Muscle layer of colon (tissue), 2 donors: ENCODE measurements around the gene SGCB.
"Not testable (repeated sequence)": the region's sequence is repeated elsewhere in the genome, so short reads cannot be mapped to it uniquely, and the experiment has no call there.

ENCODE experiments used
- H3K27ac ChIP-seq: one replicate; pipeline ENCODE4 v1.7.0; 2013; ENCODE audit warnings: low read depth, mild to moderate bottlenecking, low read length, moderate library complexity
- H3K27me3 ChIP-seq, 2 donors: one replicate each; pipeline ENCODE4 v1.7.0; 2013; ENCODE audit warnings: low read length in 2 of 2, mild to moderate bottlenecking in 2 of 2; ENCODE audit not compliant: insufficient read depth in 2 of 2, control insufficient read depth in 1 of 2
- H3K36me3 ChIP-seq: one replicate; pipeline ENCODE4 v1.7.0; 2013; ENCODE audit warnings: mild to moderate bottlenecking, low read length; ENCODE audit not compliant: insufficient read depth
- H3K4me1 ChIP-seq: one replicate; pipeline ENCODE4 v1.7.0; 2013; ENCODE audit warnings: mild to moderate bottlenecking, low read length; ENCODE audit not compliant: insufficient read depth
- H3K4me3 ChIP-seq, 2 donors: one replicate each; pipeline ENCODE4 v1.7.0; 2013; ENCODE audit warnings: low read length in 2 of 2, low read depth in 1 of 2, mild to moderate bottlenecking in 1 of 2, moderate library complexity in 1 of 2
- H3K9ac ChIP-seq: one replicate; pipeline ENCODE4 v1.7.0; 2013; ENCODE audit warnings: low read length
- H3K9me3 ChIP-seq: one replicate; pipeline ENCODE4 v1.7.0; 2013; ENCODE audit warnings: mild to moderate bottlenecking, low read length
- donor health status: abdominal sarcoma.
- donor health status: Adenocarcinoma of cecum.

SGCB gene, protein sequence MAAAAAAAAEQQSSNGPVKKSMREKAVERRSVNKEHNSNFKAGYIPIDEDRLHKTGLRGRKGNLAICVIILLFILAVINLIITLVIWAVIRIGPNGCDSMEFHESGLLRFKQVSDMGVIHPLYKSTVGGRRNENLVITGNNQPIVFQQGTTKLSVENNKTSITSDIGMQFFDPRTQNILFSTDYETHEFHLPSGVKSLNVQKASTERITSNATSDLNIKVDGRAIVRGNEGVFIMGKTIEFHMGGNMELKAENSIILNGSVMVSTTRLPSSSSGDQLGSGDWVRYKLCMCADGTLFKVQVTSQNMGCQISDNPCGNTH

DNA sequence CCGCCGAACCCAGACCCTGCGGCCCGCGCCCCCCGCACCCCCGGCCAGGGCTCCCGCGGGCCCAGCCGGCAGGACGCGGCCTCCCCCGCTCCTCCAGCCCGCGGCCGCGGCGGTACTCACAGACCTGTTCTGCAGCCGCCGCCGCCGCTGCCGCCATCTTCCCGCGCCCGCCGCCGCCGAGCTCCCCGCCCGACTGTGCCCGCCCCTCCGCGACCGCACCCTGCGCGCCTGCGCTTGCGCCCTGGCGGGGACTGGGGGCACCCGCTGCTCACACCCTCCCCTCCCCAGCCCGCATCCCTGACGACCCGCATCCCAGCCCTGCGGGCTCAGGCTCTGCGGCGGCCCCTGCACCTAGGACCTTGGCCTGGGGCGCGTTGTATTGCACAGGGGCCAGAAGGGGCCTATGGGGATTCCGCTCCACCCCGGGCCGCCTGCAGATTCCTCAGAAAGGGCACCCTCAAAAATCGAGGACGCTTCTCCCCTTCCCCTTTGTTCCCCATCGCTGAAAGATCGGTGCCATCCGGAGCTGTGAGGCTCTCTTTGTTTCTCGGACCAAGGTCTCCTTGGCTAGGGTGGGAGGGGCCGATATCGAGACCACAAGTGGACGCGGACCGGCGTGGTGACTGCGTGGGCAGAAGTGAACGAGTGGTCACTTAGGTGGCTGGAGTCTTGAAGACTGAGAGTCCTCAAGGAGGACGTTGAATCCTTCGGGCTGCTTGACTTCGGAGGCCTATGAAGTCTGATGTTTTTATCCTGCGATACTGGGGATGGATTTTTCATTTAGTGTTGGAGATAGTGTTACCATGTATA is at the start of gene SGCB:
Gene SGCB, minus strand, starts transcription at position 197 of the 810 bp plus-strand sequence. Its CDS starts 40 bp downstream, at position 157.
- H3K9me3 ChIP-seq = no peaks in the 10 kb centered on the region
- peak within 1 kb of the TSS; percentile 49 for H3K9ac ChIP-seq
- peak within 1 kb of the TSS; percentile 78 to 80 for H3K4me3 ChIP-seq
- no peaks in the 10 kb centered on the region for H3K27me3 ChIP-seq
- H3K27ac ChIP-seq = peak within 1 kb of the TSS; percentile 88
- no peaks in the 10 kb centered on the region for H3K36me3 ChIP-seq
- peaks cover 19% of the 10 kb centered on the region for H3K4me1 ChIP-seq

DNA sequence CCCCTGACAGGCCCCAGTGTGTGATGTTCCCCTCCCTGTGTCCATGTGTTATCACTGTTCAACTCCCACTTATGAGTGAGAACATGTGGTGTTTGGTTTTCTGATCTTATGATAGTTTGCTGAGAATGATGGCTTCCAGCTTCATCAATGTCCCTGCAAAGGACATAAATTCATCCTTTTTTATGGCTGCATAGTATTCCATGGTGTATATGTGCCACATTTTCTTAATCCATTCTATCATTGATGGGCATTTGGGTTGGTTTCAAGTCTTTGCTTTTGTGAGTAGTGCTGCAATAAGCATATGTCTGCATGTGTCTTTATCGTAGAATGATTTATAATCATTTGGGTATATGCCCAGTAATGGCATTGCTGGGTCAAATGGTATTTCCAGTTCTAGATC is 48.3 kb upstream of the SGCB start:
- not testable (repeated sequence) for H3K9ac ChIP-seq, H3K4me1 ChIP-seq

GRCh38 chr4:52081216-52081615 is 43.1 kb upstream of the SGCB start:
- H3K4me1 ChIP-seq = no peaks in the 10 kb centered on the region
- no peak overlapping the region for H3K27ac ChIP-seq
- no peak overlapping the region for H3K9ac ChIP-seq
- no peaks in the 10 kb centered on the region for H3K36me3 ChIP-seq
- no peak overlapping the region for H3K4me3 ChIP-seq
- H3K27me3 ChIP-seq = no peaks in the 10 kb centered on the region
- H3K9me3 ChIP-seq = no peaks in the 10 kb centered on the region

More for the DNA sequence above, 48.3 kb upstream of the SGCB start:
- not testable (repeated sequence) for H3K9me3 ChIP-seq, H3K4me3 ChIP-seq, H3K27ac ChIP-seq, H3K36me3 ChIP-seq, H3K27me3 ChIP-seq

DNA sequence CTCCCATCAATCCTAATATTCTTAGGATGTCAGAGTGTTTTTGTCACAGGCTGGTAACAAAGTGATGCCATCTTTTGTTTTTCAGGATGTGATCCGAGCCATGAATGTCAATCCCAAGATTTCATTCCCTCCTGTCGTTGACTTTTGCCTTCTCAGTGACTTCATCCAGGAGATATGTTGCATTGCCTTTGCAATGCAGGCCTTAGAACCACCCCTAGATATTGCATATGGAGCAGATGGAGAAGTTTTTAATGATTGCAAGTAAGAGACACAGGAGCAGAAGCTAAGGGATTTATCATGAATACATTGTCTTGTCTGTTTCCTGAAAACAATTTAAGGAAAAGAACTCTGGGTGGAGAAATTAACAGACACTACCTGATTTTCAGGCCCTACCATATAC is 41.6 kb upstream of the SGCB start:
- no peak overlapping the region for H3K9ac ChIP-seq
- no peak overlapping the region for H3K4me3 ChIP-seq
- H3K9me3 ChIP-seq = no peaks in the 10 kb centered on the region
- no peak overlapping the region for H3K27ac ChIP-seq
- no peaks in the 10 kb centered on the region for H3K27me3 ChIP-seq
- no peaks in the 10 kb centered on the region for H3K4me1 ChIP-seq
- H3K36me3 ChIP-seq = no peaks in the 10 kb centered on the region

DNA sequence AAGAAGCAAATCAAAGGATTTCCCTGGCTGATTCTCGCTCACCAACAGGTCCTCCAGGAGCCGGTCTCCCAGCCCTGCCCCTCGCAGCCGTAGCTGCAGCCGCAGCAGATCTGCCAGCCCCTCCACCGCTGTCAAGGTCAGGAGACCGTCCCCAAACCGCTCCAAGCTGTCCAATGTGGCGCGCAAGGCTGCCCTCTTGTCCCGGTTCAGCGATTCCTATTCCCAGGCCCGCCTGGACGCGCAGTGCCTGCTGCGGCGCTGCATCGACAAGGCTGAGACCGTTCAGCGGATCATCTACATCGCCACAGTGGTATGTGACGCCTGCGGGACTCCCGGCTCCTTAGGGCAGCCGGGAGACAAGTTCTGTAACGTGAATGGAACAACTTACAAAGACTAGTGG is 38.6 kb upstream of the SGCB start:
- Histone ChIP-seq H3K9me3 (no peaks in the 10 kb centered on the region), H3K4me3 (no peak overlapping the region), H3K36me3 (no peaks in the 10 kb centered on the region), H3K4me1 (no peaks in the 10 kb centered on the region), H3K27me3 (no peaks in the 10 kb centered on the region), H3K9ac (no peak overlapping the region), H3K27ac (no peak overlapping the region)

DNA sequence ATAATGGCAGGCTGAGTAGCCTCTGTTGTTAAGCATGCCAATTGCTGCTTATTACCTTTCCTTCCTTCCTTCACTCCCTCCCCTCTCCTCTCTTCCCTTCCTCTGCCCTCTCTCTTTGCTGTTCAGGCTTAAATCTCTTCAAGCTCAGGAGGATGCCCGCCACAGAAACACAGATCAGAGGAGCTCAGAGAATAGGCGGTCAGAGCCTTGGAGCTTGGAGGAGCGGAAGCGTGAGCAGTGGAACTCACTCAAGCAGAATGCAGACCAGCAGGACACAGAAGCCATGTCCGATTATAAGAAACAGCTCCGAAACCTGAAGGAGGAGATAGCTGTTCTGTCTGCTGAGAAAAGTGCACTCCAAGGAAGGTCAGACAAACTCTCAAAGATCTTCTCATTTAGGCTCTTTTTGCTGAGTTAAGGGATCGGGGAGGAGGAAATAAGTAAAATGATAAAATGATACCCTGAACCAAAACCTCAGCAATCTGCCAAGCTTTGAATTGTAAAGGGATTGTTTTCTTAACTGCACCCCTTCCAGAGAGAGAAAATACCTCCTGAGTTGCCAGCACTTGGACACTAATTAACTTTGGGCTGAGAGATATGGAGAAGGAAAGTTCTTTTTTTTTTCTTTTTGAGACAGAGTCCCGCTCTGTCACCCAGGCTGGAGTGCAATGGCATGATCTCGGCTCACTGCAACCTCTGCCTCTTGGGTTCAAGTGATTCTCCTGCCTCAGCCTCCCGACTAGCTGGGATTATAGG is 33.9 kb upstream of the SGCB start:
- no peak overlapping the region for H3K9ac ChIP-seq
- no peaks in the 10 kb centered on the region for H3K36me3 ChIP-seq
- no peaks in the 10 kb centered on the region for H3K27me3 ChIP-seq
- no peak overlapping the region for H3K27ac ChIP-seq
- H3K9me3 ChIP-seq = no peaks in the 10 kb centered on the region
- no peak overlapping the region for H3K4me3 ChIP-seq
- H3K4me1 ChIP-seq = no peaks in the 10 kb centered on the region

DNA sequence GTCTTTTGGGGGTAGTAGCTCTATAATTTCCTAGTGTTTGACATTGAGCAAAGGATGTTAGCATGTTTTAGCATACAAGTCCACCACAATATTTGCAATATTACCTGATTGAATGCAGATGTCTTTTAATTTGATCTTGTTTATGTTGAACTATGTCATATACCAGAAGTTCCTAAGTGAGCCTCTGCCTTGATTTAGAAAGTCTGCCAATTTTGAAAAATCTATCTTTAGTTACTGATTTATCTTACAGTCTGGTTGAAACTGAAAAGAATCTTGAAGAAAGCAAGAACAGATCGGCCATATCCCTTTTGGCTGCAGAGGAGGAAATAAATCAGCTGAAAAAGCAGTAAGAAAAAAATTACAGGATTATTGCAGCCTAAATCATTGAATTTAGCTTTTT is 31.5 kb upstream of the SGCB start:
- H3K36me3 ChIP-seq = no peaks in the 10 kb centered on the region
- no peak overlapping the region for H3K4me3 ChIP-seq
- no peaks in the 10 kb centered on the region for H3K27me3 ChIP-seq
- no peaks in the 10 kb centered on the region for H3K9me3 ChIP-seq
- H3K4me1 ChIP-seq = no peaks in the 10 kb centered on the region
- no peak overlapping the region for H3K9ac ChIP-seq
- H3K27ac ChIP-seq = no peak overlapping the region

- Histone ChIP-seq H3K9ac (no peak overlapping the region), H3K4me1 (peaks cover 6% of the 10 kb centered on the region), H3K36me3 (no peaks in the 10 kb centered on the region), H3K27ac (no peak overlapping the region), H3K4me3 (no peak overlapping the region), H3K27me3 (no peaks in the 10 kb centered on the region), H3K9me3 (no peaks in the 10 kb centered on the region)
Observed at GRCh38 chr4:52059372-52059771, 21.3 kb upstream of the SGCB start.

DNA sequence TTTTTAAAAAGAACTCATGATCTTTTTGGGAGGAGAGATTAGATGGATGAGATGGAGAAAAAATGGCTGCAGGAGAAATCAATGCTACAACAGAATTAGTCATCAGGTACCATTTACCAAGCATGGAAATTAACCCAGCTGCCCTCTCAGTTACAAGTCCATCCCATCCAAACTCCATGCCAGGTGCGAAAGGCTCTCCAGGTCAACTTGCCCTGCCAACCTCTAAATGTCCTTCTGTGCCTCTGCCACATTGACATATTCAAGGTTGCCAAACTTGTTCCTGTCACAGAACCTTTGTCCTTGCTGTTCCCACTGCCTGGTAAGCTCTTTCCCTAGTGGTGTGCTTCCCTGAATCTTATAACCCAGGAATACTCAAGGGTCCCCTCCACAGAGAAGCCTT is 20.2 kb upstream of the SGCB start:
- Histone ChIP-seq H3K9ac (no peak overlapping the region), H3K27me3 (no peaks in the 10 kb centered on the region), H3K4me3 (no peak overlapping the region), H3K36me3 (no peaks in the 10 kb centered on the region), H3K4me1 (peaks cover 6% of the 10 kb centered on the region), H3K9me3 (no peaks in the 10 kb centered on the region), H3K27ac (no peak overlapping the region)

DNA sequence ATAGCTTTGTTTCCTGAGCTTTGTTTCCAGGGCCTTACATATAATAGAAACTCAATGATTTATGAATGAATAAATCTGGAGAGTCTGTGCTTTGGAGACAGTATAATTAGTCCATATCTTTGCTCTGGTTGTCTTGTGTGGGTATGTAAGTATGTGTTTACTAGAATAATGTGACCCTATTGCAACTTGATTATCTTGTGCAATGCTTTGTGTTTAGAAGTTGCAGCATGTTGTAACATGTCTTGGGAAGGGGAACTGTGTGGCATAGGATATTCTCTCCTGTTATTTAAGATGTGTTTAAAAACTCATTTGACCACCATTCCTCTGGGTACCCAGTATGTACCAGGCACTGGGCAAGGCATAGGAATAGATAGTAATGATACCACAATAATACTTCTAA is 19.1 kb upstream of the SGCB start:
- Histone ChIP-seq H3K9me3 (no peaks in the 10 kb centered on the region), H3K36me3 (no peaks in the 10 kb centered on the region), H3K4me1 (peaks cover 9% of the 10 kb centered on the region), H3K4me3 (no peak overlapping the region), H3K27me3 (no peaks in the 10 kb centered on the region), H3K9ac (no peak overlapping the region), H3K27ac (no peak overlapping the region)

DNA sequence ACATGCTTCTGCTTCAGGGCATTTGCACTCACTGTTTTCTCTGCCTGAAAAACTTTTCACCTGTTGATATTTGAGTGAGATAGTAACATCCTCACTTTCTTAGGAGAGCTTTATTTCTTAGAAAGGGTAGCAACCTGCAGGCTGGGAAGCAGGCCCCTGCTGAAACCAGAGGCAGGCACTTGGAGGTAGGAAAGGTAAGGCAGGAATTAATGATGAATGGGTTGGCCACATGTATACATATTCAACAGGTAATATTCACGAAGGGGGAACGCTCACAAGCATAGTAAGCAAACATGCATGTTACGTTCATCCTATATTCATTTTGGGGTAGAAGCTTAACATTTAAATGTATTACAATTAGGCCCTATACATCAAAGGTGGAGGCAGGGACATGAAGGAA is 16.2 kb upstream of the SGCB start:
- H3K27me3 ChIP-seq = no peaks in the 10 kb centered on the region

More for the DNA sequence above, 16.2 kb upstream of the SGCB start:
- H3K36me3 ChIP-seq = no peaks in the 10 kb centered on the region
- H3K4me3 ChIP-seq = no peak overlapping the region
- H3K9me3 ChIP-seq = no peaks in the 10 kb centered on the region
- H3K27ac ChIP-seq = no peak overlapping the region
- peaks cover 12% of the 10 kb centered on the region for H3K4me1 ChIP-seq
- H3K9ac ChIP-seq = no peak overlapping the region
